GM18519 (cell line): ENCODE measurements around the gene IL4R.
"Not testable (repeated sequence)": the region's sequence is repeated elsewhere in the genome, so short reads cannot be mapped to it uniquely, and the experiment has no call there.

Source experiments
- ATAC-seq: cut with Tn5 transposase; IDR thresholded peaks from one replicate; pipeline ENCODE4 v1.9.1; 2021; ENCODE audit warnings: mild to moderate bottlenecking, moderate library complexity; ENCODE audit not compliant: unreplicated experiment, low FRiP score

Gene IL4R

DNA sequence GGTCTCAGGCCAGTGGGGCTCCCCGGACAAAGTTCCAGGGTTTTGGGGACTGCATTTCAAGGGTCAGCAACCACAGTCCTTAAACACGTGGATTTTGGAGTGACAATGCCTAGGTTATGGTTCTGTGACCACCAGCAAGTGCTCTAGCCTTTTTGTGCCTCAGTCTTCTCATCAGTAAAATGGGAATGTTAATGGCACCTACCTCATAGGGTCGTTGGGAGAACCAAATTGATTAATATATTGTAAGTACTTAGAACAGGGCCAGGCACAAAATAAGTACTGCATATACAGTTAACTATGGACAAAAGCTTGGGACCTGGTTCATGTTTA lies 13.8 kb downstream of the IL4R start:
- ATAC-seq = no peak

DNA sequence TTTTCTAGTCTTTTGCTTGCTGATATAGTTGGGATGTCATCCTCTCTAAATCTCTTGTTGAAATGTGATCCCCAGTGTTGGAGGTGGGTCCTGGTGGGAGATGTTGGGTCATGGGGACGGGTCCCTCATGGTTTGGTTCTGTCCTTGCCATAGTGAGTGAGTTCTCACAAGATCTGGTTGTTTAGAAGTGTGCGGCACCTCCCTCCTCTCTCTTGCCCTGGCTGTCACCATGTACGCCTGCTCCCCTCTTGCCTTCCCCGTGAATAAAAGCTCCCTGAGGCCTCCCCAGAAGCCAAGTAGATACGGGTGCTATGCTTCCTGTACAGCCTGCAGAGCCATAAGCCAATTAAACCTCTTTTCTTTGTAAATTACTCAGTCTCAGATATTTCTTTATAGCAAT lies 15.2 kb downstream of the IL4R start:
- ATAC-seq = no peak

DNA sequence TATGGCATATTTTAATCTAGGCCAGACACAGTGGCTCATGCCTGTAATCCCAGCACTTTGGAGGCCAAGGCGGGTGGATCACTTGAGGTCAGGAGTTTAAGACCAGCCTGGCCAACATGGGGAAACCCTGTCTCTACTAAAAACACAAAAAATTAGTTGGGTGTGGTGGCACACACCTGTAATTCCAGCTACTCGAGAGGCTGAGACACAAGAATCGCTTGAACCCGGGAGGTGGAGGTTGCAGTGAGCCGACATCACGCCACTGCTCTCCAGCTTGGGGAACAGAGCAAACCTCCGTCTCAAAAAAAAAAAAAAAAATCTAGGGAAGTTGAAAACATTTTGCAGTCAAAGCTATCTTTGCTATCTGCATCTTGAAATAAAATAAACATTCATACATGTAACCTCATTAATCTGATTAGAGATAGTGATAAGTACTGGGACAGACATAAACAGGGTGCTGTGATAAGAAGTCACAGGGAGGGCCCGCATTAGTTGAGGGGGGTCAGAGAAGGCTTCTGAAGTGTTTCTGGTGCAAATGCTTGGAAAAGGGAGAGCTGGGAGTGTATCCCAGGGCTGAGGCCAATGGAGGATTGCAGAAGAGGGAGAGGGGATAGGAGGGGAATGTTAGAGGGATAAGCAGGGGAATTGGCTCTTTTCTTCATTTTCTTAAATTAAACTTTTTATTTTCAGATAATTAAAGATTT lies 15.8 kb downstream of the IL4R start:
- not testable (repeated sequence) for ATAC-seq

DNA sequence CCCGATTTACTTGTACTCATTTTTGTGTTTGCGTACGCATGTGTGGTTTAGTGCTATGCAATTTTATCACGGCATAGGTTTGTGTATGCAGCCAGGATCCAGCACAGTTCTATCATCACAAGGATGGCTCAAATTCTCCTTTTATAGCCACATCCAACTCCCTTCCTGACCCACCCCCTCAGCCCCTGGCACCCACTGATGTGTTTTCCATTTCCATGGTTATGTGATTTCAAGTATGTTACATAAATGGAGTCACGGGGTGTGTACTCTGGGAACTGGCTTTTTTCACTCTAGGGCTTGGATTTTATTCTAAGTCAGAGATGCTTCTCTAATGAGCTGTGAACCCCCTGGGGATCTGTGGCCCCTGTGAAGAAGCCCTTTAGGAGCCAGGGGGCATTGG lies 16.8 kb downstream of the IL4R start:
- no peak for ATAC-seq

DNA sequence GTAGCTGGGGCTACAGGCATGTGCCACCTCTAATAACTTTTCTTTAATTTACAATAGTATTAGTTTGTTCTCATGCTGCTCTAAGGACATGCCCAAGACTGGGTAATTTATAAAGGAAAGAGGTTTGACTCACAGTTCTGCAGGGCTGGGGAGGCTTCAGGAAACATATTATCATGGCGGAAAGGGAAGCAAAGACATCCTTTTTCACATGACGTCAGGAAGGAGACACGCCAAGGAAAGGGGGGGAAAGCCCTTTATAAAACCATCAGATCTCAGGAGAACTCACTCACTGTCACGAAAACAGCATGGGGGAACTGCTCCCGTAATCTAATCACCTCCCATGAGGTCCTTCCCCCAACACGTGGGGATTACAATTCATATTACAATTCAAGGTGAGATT lies 18.3 kb downstream of the IL4R start:
- ATAC-seq = no peak

DNA sequence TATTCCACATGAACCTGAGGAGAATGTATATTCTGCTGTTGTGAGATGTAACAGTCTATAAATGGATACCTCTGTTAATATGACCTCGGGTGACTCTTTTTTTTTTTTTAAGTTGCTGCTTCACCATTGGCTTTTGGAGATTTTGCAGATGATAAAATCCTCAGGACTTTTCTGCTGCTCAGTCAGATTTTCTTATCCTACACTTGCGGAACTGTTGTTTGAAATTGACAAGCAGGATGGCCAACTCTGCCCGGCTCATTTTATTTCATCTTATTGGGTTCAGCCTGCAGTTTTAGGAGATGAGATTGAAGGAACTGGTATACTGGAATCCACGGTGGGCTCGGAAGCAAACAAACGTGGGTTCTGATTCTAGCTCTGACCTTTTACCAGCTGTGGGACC lies 19.3 kb downstream of the IL4R start:
- ATAC-seq = no peak

DNA sequence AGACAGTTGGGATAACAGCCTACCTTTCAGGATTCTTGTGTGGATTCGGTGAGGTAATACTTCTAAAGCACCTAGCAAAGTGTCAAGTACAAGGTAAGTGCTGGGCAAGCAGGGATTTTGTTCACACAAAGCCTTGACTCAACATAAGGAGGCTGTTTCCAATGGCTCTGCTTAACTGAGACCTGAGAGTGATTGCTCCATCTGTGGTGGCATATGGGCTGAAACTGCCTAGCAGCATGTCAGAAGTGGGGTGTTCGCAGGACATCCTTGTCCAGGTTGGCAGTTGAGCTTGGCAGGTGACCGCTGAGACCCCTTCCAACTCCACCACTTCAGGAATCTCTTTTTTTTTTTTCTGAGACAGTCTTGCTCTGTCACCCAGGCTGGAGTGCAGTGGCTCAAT lies 19.8 kb downstream of the IL4R start:
- ATAC-seq = no peak

DNA sequence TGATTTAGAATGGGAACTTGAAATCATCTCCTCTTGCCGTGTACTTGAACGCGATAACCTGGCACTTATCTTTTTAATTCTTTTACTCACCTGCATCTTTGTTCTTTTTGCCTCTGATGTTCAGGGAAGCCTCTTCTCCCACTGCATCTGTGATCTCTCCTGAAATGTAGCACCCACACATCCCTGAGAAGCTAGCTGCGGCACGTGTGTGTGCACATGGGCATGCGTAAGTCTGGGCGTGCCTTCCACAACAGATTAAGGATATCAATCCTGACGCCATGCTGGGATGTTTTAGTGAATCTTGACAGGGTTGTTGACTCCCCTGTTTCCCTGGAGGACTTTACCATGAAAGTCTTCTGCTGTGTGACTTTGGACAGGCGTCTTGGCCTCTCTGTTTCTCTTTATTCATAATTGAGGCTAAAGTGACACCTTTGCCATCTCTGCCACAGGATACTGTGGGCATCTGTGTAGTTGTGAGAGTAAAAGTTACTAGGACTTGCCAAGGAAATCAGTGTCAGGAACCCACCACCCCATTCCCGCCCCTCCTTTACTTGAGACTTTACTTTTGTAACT lies 20.5 kb downstream of the IL4R start:
- no peak for ATAC-seq

DNA sequence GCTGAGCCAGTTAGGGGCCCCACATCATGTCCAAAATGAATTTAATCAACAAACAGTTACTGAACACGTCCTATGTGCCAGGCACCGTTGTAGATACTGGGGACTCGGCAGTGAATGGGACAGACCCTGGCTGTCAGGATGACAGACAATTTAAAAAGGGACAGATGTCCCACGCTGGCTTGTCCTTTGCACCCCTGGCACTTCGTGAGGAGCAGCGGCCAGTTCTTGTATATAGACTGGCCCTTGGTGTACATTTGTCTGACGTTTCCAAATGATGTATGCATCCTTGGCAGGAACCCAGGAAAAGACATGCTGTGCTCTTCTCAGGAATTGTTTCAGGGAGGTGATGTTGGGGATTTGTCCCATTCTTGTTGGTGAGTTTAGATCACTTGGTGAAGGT lies 21.1 kb downstream of the IL4R start:
- ATAC-seq = no peak

DNA sequence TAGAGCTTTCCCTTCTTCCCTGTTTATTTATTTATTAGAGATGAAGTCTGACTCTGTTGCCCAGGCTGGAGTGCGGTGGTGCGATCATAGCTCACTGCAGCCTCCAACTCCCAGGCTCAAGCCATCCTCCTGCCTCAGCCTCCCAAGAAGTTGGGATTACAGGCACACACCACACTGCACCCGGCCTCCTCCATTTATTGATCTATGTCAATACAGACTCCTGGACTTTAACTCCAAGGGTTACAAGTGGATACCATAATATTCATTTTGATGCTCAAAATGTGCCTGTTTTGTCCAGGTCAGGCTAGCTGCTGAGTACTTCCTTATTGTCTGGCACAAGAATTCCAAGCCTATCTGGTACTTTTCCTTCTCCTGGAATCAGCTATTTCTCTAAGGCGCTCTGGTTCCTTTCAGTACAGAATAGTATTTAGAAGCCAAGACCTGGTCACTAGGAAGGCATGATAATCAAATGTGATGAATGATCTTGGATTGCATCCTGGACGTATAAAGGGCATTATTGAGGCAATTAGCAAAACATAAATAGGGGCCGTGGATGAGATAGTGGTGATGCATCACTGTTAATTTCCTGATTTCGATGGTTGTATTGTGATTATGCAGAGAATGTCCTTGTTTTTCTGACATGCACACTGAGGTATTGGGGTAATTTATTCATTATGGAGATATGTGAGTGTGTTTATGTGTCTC lies 21.7 kb downstream of the IL4R start:
- ATAC-seq = no peak

DNA sequence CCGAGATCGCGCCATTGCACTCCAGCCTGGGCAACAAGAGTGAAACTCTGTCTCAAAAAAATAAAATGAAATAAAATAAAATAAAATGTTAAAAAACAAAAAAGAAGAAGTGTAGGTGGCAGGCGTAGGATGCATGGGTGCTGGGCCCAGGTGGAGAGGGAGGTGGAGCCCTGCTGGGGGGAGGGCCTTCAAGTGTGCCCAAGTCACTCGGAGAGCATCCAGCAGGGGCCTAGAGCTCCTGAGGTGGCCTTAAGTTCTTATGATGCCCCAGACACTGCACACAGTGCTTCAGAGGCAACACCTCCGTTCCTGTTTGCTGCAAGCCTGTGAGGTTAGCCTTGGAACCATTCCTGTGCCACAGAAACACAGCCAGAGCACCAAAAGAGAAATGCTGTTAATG lies 23.2 kb downstream of the IL4R start:
- ATAC-seq = no peak

DNA sequence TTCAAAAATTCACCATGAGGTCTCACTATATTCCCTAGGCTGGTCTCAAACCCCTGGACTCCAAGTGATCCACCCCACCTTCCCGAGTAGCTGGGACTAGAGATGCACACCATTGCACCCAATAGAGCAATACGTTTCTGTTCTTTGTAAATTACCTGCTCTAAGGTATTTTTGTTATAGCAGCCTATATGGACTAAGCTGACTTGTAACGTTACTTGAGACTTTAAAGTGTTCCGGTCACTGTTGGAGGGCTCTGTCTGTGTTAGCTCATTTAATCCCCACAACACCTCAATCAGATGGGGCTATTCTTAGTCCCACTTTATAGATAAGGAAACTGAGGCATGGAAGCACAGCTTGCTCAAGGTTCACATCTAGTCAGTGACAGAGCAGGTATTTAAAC lies 25.4 kb downstream of the IL4R start:
- ATAC-seq = no peak

DNA sequence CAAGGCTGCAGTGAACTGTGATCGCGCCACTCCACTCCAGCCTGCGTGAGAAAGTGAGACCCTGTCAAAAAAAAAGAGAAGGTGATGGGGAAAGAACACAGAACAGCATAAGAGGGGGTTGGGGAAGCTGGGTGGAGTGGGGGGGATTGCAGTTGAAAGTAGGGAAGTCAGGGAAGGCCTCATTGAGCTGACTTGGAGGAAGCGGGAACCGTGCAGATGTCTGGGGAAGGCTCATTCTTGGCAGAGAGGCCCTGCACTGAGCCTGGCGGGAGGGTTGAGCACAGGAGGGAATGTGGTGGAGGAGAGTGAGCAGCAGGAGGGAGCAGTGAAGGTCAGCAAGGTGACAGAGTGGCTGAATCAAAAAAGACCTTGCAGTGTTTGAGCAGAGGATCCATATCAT lies 26.9 kb downstream of the IL4R start:
- no peak for ATAC-seq

DNA sequence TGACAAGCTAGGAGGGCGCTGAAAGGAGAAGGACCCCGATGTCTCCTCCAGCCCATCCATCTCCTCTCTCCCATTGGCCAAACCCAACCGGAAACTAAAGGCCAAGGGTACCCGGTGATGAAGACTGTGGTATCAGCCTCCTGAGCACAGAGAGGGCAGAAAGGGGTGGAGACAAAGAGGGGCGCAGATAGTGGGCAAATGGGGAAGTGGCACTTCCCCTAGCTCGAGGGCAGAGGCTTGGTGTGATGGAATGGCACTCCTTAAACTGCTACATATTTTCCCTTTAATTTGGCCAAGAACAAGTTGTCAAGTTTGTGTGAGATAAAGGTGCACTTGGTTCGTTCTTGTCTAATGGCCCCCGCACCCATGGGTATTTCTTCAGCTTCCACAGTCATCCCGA lies 27.8 kb downstream of the IL4R start:
- no peak for ATAC-seq

DNA sequence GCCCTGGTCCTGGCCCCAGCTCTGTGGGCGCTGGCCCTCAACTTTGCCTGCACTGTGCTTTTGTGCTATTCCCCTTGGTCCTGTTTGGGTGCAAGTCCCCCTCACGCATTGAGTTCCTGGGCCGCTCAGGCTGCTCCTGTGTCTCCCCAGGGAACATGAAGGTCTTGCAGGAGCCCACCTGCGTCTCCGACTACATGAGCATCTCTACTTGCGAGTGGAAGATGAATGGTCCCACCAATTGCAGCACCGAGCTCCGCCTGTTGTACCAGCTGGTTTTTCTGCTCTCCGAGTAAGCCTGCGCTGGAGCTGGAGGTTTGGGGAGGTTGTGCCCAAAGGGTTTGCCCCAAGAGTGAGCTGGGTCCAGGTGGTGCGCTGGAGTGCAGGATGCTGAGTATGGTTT lies 28.2 kb downstream of the IL4R start:
- no peak for ATAC-seq

DNA sequence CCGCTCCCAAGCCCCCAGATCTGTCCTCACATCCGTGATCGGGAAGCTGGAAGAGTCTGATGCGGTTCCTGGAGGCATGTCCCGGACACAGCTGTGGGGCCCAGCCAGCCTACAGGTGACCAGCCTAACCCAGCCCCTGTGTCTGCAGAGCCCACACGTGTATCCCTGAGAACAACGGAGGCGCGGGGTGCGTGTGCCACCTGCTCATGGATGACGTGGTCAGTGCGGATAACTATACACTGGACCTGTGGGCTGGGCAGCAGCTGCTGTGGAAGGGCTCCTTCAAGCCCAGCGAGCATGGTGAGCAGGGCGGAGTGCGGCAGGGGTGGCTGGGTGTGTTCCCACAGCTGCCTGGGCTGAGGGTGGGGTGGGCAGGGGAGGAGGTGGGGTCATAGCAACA lies 30.9 kb downstream of the IL4R start:
- ATAC-seq = no peak

DNA sequence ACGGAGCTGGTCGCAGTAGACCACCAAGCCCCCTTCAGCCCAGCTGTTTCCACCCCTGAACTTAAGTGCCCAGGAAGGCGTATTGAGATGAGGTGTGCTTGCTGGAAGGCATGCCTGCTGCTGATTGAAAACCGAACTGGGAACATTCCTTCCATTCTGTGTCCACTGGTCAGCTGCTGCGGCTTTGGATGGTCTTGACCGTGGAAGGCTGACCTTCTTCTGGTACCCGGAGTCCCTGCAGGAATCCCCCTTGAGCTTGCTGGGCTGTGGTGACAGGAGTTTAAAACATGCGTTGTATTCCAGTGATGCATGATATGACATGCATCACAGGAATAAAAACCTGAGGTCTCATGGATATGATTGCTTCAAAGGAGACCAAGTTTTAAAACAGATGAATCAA lies 31.4 kb downstream of the IL4R start:
- no peak for ATAC-seq

DNA sequence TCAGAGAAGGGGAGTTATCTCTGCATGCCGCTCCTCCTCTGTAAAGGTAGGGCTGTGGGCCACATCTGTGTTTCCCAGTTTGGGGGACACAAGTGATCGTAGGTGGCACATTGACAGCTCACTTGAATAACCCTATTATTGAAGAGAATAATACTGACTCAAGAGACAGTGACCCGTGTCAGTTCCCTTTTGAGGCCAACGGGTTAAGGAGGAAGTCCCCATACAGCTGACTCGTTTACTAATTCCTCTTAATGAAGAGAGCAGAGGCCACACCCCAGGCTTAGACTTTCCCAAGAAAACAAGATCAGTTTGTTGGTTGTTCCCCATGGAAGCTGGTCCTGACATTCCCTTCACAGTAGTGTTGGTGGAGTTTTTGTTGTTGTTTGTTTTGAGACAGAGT lies 33.0 kb downstream of the IL4R start:
- ATAC-seq = no peak

DNA sequence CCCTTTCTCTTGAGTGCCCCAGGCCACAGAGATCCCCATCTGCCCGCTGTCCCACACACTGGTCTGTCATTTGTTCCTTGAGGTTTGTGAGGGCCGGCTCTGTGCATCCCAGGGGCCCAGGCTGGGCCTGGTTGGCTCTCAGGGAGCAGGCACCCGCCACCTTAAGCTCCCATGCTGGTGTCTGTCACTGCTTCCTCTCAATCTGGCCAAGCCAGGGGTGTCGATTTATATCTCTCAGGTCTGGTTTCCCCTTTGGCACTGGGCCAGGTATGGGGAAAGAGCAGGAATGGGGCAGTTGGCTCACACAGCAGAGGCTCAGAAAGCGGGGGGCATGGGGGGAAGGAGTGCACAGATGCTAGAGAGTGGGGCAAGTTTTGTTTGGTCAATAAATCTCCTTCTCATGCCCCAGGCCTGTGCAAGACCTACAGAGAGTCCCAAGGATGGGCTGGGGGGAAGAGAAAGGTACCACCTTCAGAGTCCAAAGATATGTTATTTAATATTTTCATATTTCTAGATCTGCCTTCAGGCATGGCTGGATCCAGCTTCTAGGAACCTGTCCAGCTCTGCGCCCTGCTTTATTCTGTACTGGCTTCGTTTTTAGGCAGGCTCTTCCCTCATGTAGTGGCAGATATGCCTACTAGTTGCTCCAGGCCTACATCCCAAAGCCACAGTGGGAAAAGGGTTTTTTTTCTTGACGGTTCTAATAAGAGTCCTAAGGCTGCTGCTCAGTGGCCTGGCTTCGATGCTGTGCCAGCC lies 34.3 kb downstream of the IL4R start:
- ATAC-seq = no peak

DNA sequence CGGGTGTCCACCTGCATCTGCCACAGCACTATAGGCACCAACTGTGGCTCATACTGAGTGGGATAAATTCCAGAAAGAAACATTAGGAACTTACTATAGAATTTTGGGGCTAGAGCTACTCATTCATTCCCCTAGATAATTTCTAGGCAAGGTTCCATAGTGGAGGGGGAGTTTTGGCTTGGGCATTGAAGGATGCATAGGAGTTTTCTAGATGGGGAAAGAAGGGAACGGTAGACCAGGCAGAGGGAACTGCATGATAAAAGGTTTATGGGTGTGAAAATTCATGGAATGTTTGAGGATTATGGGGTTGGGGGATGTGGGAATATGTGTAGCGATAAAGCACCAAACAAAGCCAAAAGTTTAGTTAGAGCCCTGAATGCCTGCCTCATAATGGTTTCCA lies 35.5 kb downstream of the IL4R start:
- ATAC-seq = no peak

DNA sequence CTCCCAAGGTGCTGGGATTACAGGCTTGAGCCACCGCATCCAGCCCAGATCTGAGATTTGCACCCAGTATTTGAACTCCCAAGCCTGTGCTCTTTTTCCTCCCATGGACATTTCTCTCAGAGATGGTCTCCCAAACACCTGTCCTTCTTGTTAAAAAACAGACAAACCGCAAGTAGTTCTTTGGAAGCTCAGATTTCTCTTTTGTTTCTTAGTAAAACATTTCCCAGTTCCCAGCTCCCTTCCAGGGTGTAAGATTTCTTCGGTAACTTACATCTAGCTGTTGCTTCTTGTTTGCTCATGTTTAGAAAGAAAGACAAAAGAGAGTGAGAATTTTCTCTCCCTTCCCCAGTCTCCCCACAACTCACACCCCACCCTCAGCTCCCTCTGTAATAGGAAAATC lies 36.2 kb downstream of the IL4R start:
- no peak for ATAC-seq

DNA sequence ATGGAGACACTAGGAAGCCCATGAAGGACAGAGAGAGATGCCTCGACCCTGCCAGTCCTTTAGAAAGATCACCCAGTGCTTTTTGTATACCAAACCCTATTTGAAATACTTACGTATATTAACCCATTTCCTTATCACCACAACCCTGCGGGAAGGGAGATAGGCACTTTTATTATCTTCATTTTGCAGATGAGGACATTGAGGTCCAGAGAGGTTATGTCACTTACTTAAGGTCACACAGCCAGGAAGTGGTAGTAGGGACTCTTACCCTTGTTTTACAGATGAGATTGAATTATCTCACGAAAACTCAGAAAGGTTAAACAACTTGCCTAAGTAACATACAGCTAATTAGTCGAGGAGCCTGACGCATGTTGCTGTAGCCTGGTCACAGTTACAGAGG lies 38.2 kb downstream of the IL4R start:
- ATAC-seq = no peak
